ENCODE results near the gene YJEFN3.
A peak's percentile ranks its signal among the peaks of the same experiment; 100 is the strongest.

The YJEFN3 gene

GRCh38 chr19:19539698-19540063 is 11.0 kb downstream of the YJEFN3 start:
- CTCF ChIA-PET = interaction anchor here (1.4 to 12.9 kb wide), 3 partner anchors 14 to 108 kb away, joined by 5 to 279 read pairs (median 29); partner anchors contain the start of gene GMIP
- no peak for TF ChIP-seq CTCF (IDR thresholded peaks at IDR 0.05; ENCODE audit: insufficient read depth, low read length, missing control alignments)
- DNase-seq (ENCODE audit: low read depth, low spot score) = no peak
- POLR2A ChIA-PET = no interaction called here
- H3K4me3 ChIP-seq (ENCODE audit: low read depth, low read length) = no peak overlapping the region

DNA sequence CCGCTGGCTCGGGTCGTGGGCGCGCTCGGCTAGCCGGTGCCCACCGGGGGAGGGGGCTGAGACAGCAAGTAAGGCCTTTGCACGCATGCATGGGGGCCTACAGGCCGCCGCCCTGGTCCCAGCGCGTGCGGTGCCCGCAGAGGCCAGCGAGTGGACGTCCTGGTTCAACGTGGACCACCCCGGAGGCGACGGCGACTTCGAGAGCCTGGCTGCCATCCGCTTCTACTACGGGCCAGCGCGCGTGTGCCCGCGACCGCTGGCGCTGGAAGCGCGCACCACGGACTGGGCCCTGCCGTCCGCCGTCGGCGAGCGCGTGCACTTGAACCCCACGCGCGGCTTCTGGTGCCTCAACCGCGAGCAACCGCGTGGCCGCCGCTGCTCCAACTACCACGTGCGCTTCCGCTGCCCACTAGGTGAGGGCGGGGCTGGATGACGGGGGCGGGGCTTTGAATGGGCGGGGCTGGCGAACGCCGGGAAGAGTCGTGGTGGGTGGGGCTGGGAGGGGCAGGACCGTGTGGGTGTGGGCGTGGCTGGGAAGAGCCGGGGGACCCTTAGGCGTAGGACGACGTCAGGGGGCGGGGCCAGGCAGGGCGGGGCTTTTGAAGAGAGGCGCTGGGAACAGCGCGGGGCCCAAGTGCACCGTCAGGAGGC is 11.5 kb downstream of the YJEFN3 start:
- DNase-seq (ENCODE audit: low read depth, low spot score) = no peak
- POLR2A ChIA-PET = interaction anchor here (0.7 kb wide), 1 partner anchor 99 kb away, joined by 3 read pairs; no protein-coding TSS in a partner anchor
- no peak overlapping the region for H3K4me3 ChIP-seq (ENCODE audit: low read depth, low read length)
- CTCF ChIA-PET = interaction anchor here (0.7 to 3.5 kb wide), 4 partner anchors 8 to 104 kb away, joined by 4 to 29 read pairs (median 5); no protein-coding TSS in a partner anchor
- TF ChIP-seq CTCF (IDR thresholded peaks at IDR 0.05; ENCODE audit: insufficient read depth, low read length, missing control alignments) = no peak

DNA sequence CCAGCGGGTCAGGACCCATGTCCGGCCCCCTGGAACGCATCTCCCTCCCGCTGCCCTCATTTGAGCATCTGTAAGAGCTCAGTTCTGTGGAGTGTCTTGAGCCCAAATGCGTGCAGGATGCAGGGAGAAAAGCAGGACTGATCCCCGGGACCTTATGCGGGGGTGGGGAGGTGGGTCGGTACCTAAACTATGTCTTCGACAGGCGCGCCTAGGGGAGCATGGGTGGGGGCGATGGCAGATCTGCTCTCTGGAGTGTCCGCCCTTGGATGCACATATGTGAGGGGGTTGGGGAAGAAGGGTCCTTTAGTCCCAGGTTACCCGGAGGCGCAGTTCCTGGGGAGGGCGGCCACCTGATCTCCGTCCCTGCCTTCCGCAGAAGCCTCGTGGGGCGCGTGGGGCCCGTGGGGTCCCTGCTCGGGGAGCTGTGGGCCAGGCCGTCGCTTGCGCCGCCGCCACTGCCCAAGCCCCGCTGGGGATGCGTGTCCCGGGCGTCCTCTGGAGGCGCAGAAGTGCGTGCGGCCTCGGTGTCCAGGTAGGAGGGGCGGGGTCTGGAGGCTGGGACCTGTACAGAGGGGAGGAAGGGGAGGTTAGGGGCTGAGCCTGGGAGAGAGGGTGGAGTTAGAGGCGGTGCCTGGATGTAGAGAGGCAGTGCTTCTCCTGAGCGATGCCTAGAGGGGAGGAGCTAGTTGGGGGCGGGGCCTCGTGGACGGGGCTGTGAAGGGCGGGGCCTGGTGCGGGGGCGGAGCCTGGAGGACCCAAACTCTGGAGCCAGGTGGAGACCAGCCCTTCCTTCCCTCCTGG is 12.2 kb downstream of the YJEFN3 start:
- POLR2A ChIA-PET = interaction anchor here (0.7 kb wide), 1 partner anchor 98 kb away, joined by 3 read pairs; no protein-coding TSS in a partner anchor
- peak overlapping the region; percentile 0; the same call in 1 of the 2 replicates for H3K4me3 ChIP-seq (ENCODE audit: low read depth, low read length)
- TF ChIP-seq CTCF (IDR thresholded peaks at IDR 0.05; ENCODE audit: insufficient read depth, low read length, missing control alignments) = no peak
- no peak for DNase-seq (ENCODE audit: low read depth, low spot score)
- CTCF ChIA-PET = interaction anchor here (0.7 to 3.5 kb wide), 4 partner anchors 9 to 103 kb away, joined by 4 to 29 read pairs (median 5); no protein-coding TSS in a partner anchor

DNA sequence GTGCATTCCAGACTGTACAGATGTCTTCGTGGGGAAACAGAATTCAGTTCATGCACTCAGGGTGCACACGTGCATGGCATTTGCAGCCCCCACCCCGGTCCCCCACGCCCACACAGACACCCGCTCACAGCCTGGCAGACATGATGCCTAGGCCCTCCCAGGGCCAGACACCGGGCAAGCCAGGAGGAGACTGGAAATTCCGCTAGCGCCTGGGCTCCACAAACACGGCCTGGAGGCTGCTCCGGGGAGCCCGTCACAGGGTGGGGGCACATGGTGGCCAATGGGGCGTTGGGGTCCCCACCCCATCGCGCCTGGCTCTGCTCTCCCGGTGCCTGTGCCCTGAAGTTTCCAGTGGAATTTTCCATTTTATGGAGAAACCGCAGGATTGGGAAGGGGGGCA is 12.9 kb downstream of the YJEFN3 start:
- POLR2A ChIA-PET = no interaction called here
- CTCF ChIA-PET = interaction anchor here (1.6 to 3.5 kb wide), 2 partner anchors 9 to 12 kb away, joined by 4 to 29 read pairs; no protein-coding TSS in a partner anchor
- DNase-seq (ENCODE audit: low read depth, low spot score) = no peak
- TF ChIP-seq CTCF (IDR thresholded peaks at IDR 0.05; ENCODE audit: insufficient read depth, low read length, missing control alignments) = no peak
- no peak overlapping the region for H3K4me3 ChIP-seq (ENCODE audit: low read depth, low read length)

- ChIA-PET CTCF (interaction anchor here (1.4 to 2.6 kb wide), 4 partner anchors 10 to 101 kb away, joined by 6 to 12 read pairs (median 10); partner anchors contain the start of gene GMIP), POLR2A (no interaction called here)
- no peak for TF ChIP-seq CTCF (IDR thresholded peaks at IDR 0.05; ENCODE audit: insufficient read depth, low read length, missing control alignments)
- no peak overlapping the region for H3K4me3 ChIP-seq (ENCODE audit: low read depth, low read length)
- DNase-seq (ENCODE audit: low read depth, low spot score) = no peak
Observed at GRCh38 chr19:19542507-19542906, 13.8 kb downstream of the YJEFN3 start.

- ChIA-PET CTCF (interaction anchor here (1.4 to 2.6 kb wide), 4 partner anchors 10 to 101 kb away, joined by 6 to 12 read pairs (median 10); partner anchors contain the start of gene GMIP), POLR2A (no interaction called here)
- TF ChIP-seq CTCF (IDR thresholded peaks at IDR 0.05; ENCODE audit: insufficient read depth, low read length, missing control alignments) = no peak
- H3K4me3 ChIP-seq (ENCODE audit: low read depth, low read length) = no peak overlapping the region
- DNase-seq (ENCODE audit: low read depth, low spot score) = no peak
Observed at GRCh38 chr19:19543101-19543500, 14.4 kb downstream of the YJEFN3 start.

All from AG04449 (cell line).